ENCODE data around the gene CD37. TPM values are rescaled to one million over a fixed set of nuclear protein-coding genes. Genes with fewer than 3 reads are reported as not detected.

Gene CD37, protein sequence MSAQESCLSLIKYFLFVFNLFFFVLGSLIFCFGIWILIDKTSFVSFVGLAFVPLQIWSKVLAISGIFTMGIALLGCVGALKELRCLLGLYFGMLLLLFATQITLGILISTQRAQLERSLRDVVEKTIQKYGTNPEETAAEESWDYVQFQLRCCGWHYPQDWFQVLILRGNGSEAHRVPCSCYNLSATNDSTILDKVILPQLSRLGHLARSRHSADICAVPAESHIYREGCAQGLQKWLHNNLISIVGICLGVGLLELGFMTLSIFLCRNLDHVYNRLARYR
- total RNA-seq: not detected in 2 replicates

GRCh38 chr19:49335071-49335783 lies at the start of gene CD37:
Gene CD37 (plus strand): TSS chr19:49335406. CDS start chr19:49335541, 135 bp downstream.

GRCh38 chr19:49324801-49325576 lies 10.2 kb upstream of the CD37 start, which contains the start of gene SLC6A16:
Gene SLC6A16 (minus strand): TSS chr19:49325191. CDS start chr19:49311347, 13,844 bp downstream.

DNA sequence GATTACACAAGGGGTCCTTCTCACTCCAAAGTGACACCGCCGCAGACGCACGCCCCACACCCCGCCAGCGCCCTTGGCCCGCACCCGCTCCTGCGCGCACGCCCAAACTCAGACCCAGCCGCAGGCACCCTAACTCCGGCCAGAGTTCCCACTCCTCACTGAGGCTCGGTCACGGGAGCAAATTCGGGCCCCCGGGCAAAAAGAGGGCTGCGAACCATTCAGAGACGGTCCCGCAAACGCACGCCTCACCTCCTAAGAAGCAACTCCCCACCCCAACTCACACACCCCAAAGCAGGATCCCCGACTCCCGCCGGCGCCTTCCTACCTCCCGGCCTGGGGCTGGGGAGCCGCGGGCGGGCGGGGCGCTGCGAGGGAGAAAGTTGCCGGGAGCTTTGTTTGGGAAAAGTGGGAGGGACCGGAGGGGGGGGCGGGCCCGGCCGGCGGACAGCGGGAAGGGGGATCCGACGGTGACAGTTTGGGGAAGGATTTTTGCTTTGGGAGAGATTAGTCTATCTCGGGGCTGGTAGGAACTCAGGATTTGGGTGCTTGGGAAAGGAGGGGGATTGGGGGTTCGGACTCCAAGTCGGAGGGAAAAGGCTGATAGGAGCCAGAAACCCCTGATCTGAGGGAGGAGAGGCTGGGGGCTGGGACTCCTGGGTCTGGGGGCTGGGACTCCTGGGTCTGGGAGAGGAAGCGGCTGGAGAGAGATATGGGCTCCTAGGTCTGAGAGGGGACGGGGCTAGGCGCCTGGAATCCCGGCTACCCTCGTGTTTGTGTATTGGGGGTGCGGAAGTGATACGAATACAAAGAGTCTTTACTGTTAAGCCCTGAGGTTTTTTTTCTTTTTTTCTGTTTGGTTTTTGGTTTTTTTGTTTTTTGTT lies 27.1 kb downstream of the CD37 start, which contains the start of gene TEAD2:
Gene TEAD2, minus strand, starts transcription at position 369 of the 881 bp plus-strand sequence. CDS start 2,341 bp downstream, outside the sequence.

DNA sequence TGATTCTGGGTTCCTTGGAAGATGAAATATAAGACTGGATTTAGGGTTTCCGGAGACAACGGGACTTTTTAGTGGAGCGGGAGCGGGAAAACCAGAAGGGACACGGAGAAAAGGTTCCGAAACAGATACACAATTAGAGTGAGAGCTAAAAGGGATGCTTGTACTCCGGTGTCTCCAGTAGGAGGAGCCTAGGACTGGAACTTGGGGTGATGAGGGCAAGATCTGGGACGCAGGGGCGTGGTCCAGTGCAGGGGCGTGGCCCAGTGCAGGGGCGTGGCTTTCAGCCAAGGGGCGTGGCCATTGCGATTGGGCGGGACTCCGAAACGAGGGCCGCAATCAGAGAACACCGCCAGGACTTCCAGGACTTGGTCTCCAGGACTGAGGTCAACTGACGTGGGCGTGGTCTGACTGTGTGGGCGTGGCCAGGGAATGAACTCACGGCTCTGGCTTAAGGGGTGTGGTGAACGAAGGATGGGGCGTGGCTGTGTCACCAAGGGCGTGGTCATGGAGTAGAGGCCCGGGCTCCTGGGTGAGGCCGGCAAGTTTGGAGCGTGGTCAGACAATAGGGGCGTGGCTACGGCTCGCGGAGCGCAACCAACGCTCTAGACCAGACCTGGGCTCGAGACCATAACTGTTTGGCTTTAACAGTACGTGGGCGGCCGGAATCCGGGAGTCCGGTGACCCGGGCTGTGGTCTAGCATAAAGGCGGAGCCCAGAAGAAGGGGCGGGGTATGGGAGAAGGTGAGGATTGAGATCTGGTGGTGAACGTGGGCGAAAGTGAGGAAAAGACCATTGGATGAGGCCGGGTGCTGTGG lies 28.3 kb downstream of the CD37 start, which contains the start of gene DKKL1:
Gene DKKL1, plus strand, starts transcription at position 610 of the 815 bp plus-strand sequence. Its CDS starts 122 bp downstream, at position 732.

DNA sequence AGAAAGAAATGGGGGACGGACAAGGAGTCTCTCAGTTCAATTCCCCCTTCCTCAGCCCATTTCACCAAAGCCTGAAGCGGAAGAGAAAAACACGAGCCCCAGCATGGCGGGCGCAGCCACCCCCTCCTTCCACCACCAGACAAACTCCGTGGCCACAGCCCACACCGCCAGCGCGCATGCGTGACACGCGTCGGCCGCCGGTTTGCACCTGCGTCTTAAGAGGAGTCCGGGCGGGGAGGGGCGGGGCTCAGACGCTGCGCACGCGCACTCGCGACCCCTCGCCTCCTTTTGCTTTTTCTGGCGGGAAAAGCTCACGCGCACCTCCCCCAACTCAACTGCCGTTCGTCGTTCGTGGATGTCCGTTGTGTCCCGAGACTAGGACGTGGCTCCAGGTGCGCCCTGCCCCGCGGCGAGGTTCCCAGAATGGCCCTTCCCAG lies 52.7 kb downstream of the CD37 start, which contains the start of gene KASH5:
Gene KASH5, plus strand, starts transcription at position 314 of the 437 bp plus-strand sequence. CDS start 2,635 bp downstream, outside the sequence.

Other genes with a start within 250 kb of the CD37 start
- gene SNRNP70, start 250.0 kb upstream of the CD37 start, total RNA-seq: 143 and 151 TPM in 2 replicates
- gene LIN7B, start 221.0 kb upstream of the CD37 start, total RNA-seq: 13.0 and 15.6 TPM in 2 replicates
- 1.1 and 1.2 TPM in 2 replicates for gene C19orf73, start 216.3 kb upstream of the CD37 start, total RNA-seq
- gene PPFIA3, start 215.9 kb upstream of the CD37 start, total RNA-seq: 1.8 and 2.1 TPM in 2 replicates
- 0.26 and 1.2 TPM in 2 replicates for gene HRC, start 180.0 kb upstream of the CD37 start, total RNA-seq
- gene TRPM4, start 177.6 kb upstream of the CD37 start, total RNA-seq: 20.5 and 33.0 TPM in 2 replicates
- gene SLC6A16, start 10.2 kb upstream of the CD37 start, total RNA-seq: 0.12 and 0.26 TPM in 2 replicates
- 13.7 and 16.0 TPM in 2 replicates for gene TEAD2, start 27.0 kb downstream of the CD37 start, total RNA-seq
- gene DKKL1, start 28.5 kb downstream of the CD37 start, total RNA-seq: not detected in 2 replicates
- gene KASH5, start 52.8 kb downstream of the CD37 start, total RNA-seq: not detected in 2 replicates
- gene PTH2, start 88.0 kb downstream of the CD37 start, total RNA-seq: not detected in 2 replicates
- not detected in 2 replicates for gene GFY, start 90.0 kb downstream of the CD37 start, total RNA-seq
- gene SLC17A7, start 106.1 kb downstream of the CD37 start, total RNA-seq: under 0.01 and 0.19 TPM in 2 replicates
- gene PIH1D1, start 116.4 kb downstream of the CD37 start, total RNA-seq: 100 and 117 TPM in 2 replicates
- gene ALDH16A1, start 117.8 kb downstream of the CD37 start, total RNA-seq: 27.2 and 40.8 TPM in 2 replicates
- 3.3 and 5.2 TPM in 2 replicates for gene FLT3LG, start 138.8 kb downstream of the CD37 start, total RNA-seq
- 2,656 and 2,860 TPM in 2 replicates for gene RPL13A, start 152.2 kb downstream of the CD37 start, total RNA-seq
- 2,801 and 3,340 TPM in 2 replicates for gene RPS11, start 161.0 kb downstream of the CD37 start, total RNA-seq
- gene FCGRT, start 177.3 kb downstream of the CD37 start, total RNA-seq: 55.8 and 68.3 TPM in 2 replicates
- gene RCN3, start 192.6 kb downstream of the CD37 start, total RNA-seq: 292 and 325 TPM in 2 replicates
- 81.4 and 103 TPM in 2 replicates for gene NOSIP, start 245.2 kb downstream of the CD37 start, total RNA-seq
- 0.25 and 0.92 TPM in 2 replicates for gene PRRG2, start 245.9 kb downstream of the CD37 start, total RNA-seq